Subcutaneous adipose tissue (tissue), 4 donors: ENCODE measurements around the gene NT5C. TPM values are rescaled to one million over a fixed set of nuclear protein-coding genes. Genes with fewer than 3 reads are reported as not detected.

Source experiments
- total RNA-seq, 4 donors: library from RNA; depleted of rRNA; stranded (reverse); fragments of >200 nt; gene quantifications; one replicate each; pipeline ENCODE4 v1.1.0, GENCODE V29; 2016
- TF ChIP-seq, protein P1 (sequence below): fragments of 450-650 bp; IDR thresholded peaks from one replicate; pipeline ENCODE4 v1.5.1; 2016; ENCODE audit warnings: low read depth, mild to moderate bottlenecking, control low read depth, antibody characterized with exemption, moderate library complexity

NT5C gene
- total RNA-seq, 4 donors from 2014 or later = 35.4 to 92.3 (median 69.9) TPM

GRCh38 chr17:75090871-75091854 lies 40.4 kb downstream of the NT5C start:
- TF ChIP-seq, protein P1, sequence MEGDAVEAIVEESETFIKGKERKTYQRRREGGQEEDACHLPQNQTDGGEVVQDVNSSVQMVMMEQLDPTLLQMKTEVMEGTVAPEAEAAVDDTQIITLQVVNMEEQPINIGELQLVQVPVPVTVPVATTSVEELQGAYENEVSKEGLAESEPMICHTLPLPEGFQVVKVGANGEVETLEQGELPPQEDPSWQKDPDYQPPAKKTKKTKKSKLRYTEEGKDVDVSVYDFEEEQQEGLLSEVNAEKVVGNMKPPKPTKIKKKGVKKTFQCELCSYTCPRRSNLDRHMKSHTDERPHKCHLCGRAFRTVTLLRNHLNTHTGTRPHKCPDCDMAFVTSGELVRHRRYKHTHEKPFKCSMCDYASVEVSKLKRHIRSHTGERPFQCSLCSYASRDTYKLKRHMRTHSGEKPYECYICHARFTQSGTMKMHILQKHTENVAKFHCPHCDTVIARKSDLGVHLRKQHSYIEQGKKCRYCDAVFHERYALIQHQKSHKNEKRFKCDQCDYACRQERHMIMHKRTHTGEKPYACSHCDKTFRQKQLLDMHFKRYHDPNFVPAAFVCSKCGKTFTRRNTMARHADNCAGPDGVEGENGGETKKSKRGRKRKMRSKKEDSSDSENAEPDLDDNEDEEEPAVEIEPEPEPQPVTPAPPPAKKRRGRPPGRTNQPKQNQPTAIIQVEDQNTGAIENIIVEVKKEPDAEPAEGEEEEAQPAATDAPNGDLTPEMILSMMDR = no peak

DNA sequence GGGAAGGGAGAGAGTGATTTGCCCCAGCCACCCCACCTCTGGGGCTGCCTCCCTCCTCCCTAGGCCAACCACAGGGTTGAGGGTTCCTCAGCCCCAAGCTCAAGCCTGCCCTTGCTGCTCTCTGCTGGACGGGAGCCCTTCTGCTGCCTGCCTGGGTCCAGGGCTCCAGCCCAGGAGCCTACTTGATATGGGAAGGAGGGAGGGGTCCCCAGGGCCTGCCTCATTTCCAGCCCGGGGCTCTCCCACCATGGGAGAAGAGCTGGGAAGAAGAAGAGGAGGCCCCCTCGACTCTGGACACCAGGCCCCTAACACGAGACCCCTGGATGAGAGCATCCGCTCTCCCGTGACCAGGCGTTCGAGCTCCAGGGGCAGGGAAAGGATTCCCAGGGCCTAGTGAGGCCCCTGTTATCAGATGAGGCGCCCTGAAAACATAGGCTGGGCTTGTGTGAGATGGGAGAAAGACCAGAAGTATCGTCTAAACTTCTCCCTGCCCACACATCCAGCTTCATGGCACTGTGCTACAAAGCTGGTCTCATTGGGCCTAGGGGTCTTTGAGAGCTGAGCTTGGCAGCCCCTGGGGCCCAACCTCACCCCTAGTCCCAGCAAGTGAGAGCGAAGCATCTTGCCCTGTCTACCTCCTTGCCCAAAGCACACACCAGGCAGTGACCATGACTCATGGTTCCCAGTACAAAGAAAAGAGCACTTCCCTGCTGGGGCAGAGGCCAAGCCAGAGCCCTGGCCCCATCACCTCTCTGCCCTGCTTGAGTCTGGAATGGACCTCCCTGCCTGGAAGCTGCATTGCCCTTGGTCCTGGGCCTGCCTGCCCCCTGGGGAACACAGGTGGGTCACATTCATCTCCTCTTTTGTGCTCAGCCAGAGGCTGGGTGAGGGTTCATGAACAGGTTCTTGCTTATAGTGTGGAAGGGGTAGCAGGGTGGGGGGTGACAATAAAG lies 42.8 kb downstream of the NT5C start:
- TF ChIP-seq, protein P1 = no peak

DNA sequence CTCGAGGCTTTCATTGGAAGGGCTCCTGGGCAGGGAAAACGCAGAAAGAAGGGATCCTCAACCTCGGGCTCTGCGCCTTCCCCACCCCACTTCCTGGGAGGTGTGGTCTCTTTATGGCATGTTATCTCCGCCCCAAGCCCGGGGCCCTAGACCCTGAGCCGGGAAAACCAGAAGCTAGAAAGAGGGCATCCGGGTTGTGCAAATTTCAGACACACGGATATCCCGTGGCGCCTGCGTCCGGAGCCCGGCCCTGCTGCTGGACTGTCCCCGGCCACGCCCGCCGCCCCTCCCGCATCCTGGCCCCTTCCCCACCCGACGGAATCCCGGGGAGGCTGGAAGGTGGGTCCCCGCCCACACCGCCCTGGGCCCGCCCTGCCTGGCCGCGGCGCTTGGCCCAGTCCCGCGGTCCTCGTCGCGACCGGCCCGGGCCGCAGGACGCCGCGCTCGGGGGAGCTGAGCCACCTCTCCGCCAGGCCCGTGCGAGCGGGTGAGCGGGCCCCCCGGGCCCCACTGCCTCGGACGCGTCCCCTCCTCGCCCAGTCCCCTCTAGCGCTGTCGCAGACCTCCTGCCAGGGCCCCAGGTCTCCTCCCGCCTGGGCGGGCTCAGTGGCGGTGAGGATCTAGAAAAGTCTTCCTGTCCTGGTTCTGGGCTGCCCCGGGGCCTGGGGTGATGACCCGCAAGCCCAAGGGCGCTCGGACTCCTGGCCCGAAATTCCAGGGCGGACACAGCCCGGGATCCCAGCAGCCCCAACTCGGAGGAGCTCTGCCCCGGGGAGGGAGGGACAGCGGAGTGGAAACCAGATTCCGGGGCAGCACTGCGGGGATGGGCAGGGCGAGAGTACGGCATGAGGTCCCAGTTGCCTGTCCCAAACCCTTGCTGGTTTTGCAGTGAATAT lies 43.7 kb downstream of the NT5C start, which contains the start of gene SLC16A5:
Gene SLC16A5 (plus strand): TSS at position 397 of the 896 bp plus-strand sequence. CDS start 5,683 bp downstream, outside the sequence.
- TF ChIP-seq, protein P1 = no peak

DNA sequence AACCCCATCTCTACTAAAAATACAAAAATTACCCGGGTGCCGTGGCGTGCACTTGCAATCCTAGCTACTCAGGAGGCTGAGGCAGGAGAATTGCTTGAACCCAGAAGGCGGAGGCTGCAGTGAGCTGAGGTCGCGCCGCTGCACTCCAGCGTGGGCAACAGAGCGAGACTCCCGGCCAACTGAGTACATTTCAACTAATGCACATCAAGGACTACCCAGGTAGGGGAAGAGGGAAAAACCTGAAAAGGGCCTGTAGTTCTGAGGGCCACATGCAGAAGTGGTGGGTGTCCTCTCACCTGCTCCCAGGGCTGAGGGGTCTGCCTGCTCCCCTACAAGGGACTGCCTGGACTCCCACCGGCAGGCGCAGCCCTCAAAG lies 44.4 kb downstream of the NT5C start:
- TF ChIP-seq, protein P1 = no peak

GRCh38 chr17:75086496-75087181 lies 44.9 kb downstream of the NT5C start:
- TF ChIP-seq, protein P1 = no peak

DNA sequence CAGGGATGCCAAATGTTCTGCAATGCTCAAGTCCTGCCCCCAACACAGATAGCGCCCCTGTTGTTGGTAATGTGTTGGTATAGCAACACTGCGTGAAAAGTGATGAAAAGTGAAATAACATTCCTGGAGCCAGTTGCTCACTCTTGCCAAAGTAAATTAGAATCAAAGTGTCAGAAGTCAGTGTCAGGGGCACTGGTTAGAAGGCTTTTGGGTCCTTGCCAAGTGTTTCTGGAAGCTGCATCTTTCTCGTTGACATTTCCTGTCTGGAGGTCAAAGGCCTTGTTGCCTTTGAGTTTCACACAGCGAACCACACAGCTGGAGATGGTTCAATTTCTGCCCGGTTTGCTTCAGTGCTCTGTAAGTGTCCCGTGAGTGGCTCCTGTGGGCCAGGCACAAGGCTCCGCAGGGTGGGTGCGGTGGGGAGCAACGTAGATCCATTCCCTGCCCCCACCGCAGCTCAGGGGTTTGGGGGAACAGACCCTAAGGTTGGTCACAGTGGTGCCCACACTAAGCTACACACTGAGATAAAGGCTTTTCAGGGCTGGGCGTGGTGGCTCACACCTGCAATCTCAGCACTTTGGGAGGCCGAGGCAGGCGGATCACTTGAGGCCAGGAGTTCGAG lies 47.4 kb downstream of the NT5C start:
- TF ChIP-seq, protein P1 = no peak
